K562 treated with DMSO at 1 percent for 12 hours (cell line): ENCODE measurements around the gene IRAK1BP1. TPM values are rescaled to one million over a fixed set of nuclear protein-coding genes. Genes with fewer than 3 reads are reported as not detected.

Source experiments
- total RNA-seq: library from RNA; unstranded; fragments of 300-600 nt; gene quantifications from 2 replicates; pipeline ENCODE4 v1.2.3, GENCODE V29; 2022; ENCODE audit not compliant: insufficient read depth

Gene IRAK1BP1, protein sequence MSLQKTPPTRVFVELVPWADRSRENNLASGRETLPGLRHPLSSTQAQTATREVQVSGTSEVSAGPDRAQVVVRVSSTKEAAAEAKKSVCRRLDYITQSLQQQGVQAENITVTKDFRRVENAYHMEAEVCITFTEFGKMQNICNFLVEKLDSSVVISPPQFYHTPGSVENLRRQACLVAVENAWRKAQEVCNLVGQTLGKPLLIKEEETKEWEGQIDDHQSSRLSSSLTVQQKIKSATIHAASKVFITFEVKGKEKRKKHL
- total RNA-seq, result 0.66 and 1.7 TPM in 2 replicates

DNA sequence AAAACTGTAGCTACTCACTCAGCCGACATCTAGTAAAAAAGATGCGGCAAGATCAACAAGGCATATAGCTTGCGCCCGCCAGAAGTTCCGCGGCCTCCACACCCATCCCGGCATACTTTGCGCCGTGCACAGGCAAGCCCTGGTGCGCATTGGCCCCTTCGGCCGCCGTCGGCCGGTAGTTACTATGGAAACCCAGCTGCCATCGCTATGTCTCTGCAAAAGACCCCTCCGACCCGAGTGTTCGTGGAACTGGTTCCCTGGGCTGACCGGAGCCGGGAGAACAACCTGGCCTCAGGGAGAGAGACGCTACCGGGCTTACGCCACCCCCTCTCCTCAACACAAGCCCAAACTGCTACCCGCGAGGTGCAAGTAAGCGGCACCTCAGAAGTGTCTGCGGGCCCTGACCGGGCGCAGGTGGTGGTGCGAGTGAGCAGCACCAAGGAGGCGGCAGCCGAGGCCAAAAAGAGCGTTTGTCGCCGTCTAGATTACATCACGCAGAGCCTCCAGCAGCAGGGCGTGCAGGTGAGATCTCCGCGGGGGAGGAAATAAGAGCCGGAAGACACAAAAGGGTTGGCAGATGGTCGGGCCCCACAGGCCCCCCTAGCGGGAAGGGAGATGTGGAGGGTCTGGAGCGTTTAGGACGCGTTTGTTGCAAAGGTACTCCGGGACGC, at the start of gene IRAK1BP1:
Gene IRAK1BP1, plus strand, starts transcription at position 182 of the 671 bp plus-strand sequence. Its CDS starts 26 bp downstream, at position 208.

Other genes starting within 250 kb of the IRAK1BP1 start
- gene PHIP, start 210.7 kb downstream of the IRAK1BP1 start, total RNA-seq, result 4.2 and 17.4 TPM in 2 replicates